Caco-2 (cell line): Measurements from ENCODE around the gene ESR2. TPM values are rescaled to one million over a fixed set of nuclear protein-coding genes. Genes with fewer than 3 reads are reported as not detected.

Experiments used
- BruUV-seq: library from RNA; stranded (reverse); fragments of 400-500 nt; replicated peaks from 2 replicates; lab custom pipeline; 2021; lab: Mats Ljungman, UMichigan
- CTCF ChIA-PET: fragments of 300-600 bp; sonication (Branson Sonifier 250); formaldehyde crosslinking; loops from one replicate; lab custom pipeline; 2022; ENCODE audit warnings: antibody characterized with exemption; lab: Charles Lee
- POLR2A ChIA-PET: fragments of 300-600 bp; sonication (Branson Sonifier 250); formaldehyde crosslinking; loops from one replicate; lab custom pipeline; 2022; ENCODE audit warnings: antibody characterized with exemption; lab: Charles Lee
- DNase-seq, 2 experiments: peaks; one replicate each; pipeline versions ENCODE4 v3.0.0 to v3.0.0-alpha.2; 2020 to 2022
- H3K27me3 ChIP-seq: replicated peaks from 2 replicates; pipeline ENCODE4 v1.6.0; 2011; ENCODE audit warnings: low read length; ENCODE audit not compliant: control insufficient read depth, insufficient read depth
- H3K36me3 ChIP-seq: 2 replicates; pipeline ENCODE4 v1.5.1; 2011; ENCODE audit warnings: low read length; ENCODE audit not compliant: control insufficient read depth, insufficient read depth
- H3K4me1 ChIP-seq: fragments of 250-450 bp; sonication (Bioruptor Pico); 2 replicates; pipeline ENCODE4 v1.5.1; 2020; ENCODE audit warnings: mild to moderate bottlenecking
- H3K4me3 ChIP-seq: 2 replicates; pipeline ENCODE4 v1.5.1; 2011; ENCODE audit warnings: low read depth, mild to moderate bottlenecking, control low read depth, low read length
- H3K9me3 ChIP-seq: fragments of 250-450 bp; sonication (Bioruptor Pico); 2 replicates; pipeline ENCODE4 v1.5.1; 2020; ENCODE audit warnings: mild to moderate bottlenecking, moderate library complexity
- H3K27ac Mint-ChIP-seq: one replicate; pipeline ENCODE4 v1.8.0; 2022; ENCODE audit warnings: mixed read lengths; ENCODE audit not compliant: unreplicated experiment
- H3K27me3 Mint-ChIP-seq: one replicate; pipeline ENCODE4 v1.8.0; 2022; ENCODE audit warnings: mixed read lengths; ENCODE audit not compliant: insufficient read depth, unreplicated experiment
- H3K36me3 Mint-ChIP-seq: one replicate; pipeline ENCODE4 v1.8.0; 2022; ENCODE audit warnings: mild to moderate bottlenecking, mixed read lengths; ENCODE audit not compliant: insufficient read depth, unreplicated experiment
- H3K4me1 Mint-ChIP-seq: one replicate; pipeline ENCODE4 v1.8.0; 2022; ENCODE audit warnings: low read depth, mixed read lengths; ENCODE audit not compliant: unreplicated experiment
- H3K4me3 Mint-ChIP-seq: one replicate; pipeline ENCODE4 v1.8.0; 2022; ENCODE audit warnings: mild to moderate bottlenecking, moderate library complexity, mixed read lengths; ENCODE audit not compliant: unreplicated experiment
- H3K9me3 Mint-ChIP-seq: one replicate; pipeline ENCODE4 v1.8.0; 2022; ENCODE audit warnings: mixed read lengths; ENCODE audit not compliant: unreplicated experiment
- intact Hi-C: fragments of 100-400 bp; cut with micrococcal nuclease; formaldehyde crosslinking; loops from one replicate; pipeline ENCODE4 v1.10.0; 2022; ENCODE audit not compliant: unreplicated experiment
- total RNA-seq: library from RNA; stranded (reverse); gene quantifications from 2 replicates; pipeline ENCODE4 v1.2.3, GENCODE V29; 2022
- TF ChIP-seq, protein P1 (sequence below), 2 experiments: fragments of 200-600 bp in 1 of 2; IDR thresholded peaks; 1 replicate in 1 of 2; 2 replicates in 1 of 2; pipeline versions ENCODE4 v1.5.1 to v1.8.0; 2011 to 2022; ENCODE audit warnings: antibody characterized with exemption in 1 of 2, control low read depth in 1 of 2, inconsistent platforms in 1 of 2, low read depth in 1 of 2, low read length in 1 of 2, mild to moderate bottlenecking in 1 of 2, moderate library complexity in 1 of 2; ENCODE audit not compliant: insufficient read depth in 1 of 2, severe bottlenecking in 1 of 2, unreplicated experiment in 1 of 2

Gene ESR2
- total RNA-seq, 1 experiment from 2014 or later, result 0.23 TPM

DNA sequence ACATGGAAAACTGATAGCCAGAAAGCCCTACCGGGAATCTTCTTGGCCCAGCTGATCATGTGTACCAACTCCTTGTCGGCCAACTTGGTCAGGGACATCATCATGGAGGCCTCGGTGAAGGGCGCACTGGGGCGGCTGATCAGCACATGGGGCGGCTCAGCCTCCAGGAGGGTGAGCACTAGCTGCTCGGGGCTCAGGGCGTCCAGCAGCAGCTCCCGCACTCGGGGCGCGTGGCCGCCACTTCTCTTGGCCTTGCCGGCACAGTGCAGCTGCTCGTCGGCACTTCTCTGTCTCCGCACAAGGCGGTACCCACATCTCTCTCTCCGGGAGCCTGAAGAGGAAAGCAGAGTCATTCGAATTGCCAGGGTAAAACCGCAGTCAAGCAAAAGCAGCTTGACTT, 33.8 kb downstream of the ESR2 start:
- no peaks in the 10 kb centered on the region for H3K9me3 ChIP-seq
- BruUV-seq, result no TSS peak
- ChIA-PET CTCF (no interaction called here), POLR2A (no interaction called here)
- no peaks in the 10 kb centered on the region for H3K4me1 ChIP-seq
- no peaks in the 10 kb centered on the region for H3K36me3 ChIP-seq
- TF ChIP-seq, protein P1, sequence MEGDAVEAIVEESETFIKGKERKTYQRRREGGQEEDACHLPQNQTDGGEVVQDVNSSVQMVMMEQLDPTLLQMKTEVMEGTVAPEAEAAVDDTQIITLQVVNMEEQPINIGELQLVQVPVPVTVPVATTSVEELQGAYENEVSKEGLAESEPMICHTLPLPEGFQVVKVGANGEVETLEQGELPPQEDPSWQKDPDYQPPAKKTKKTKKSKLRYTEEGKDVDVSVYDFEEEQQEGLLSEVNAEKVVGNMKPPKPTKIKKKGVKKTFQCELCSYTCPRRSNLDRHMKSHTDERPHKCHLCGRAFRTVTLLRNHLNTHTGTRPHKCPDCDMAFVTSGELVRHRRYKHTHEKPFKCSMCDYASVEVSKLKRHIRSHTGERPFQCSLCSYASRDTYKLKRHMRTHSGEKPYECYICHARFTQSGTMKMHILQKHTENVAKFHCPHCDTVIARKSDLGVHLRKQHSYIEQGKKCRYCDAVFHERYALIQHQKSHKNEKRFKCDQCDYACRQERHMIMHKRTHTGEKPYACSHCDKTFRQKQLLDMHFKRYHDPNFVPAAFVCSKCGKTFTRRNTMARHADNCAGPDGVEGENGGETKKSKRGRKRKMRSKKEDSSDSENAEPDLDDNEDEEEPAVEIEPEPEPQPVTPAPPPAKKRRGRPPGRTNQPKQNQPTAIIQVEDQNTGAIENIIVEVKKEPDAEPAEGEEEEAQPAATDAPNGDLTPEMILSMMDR (IDR thresholded peaks at IDR 0.05; ENCODE audit: insufficient read depth in 1 of 2, low read depth in 1 of 2, low read length in 1 of 2, severe bottlenecking in 1 of 2, unreplicated experiment in 1 of 2), result no peak
- no peaks in the 10 kb centered on the region for H3K36me3 Mint-ChIP-seq
- no peak overlapping the region for H3K4me3 Mint-ChIP-seq
- no peak for DNase-seq
- no peaks in the 10 kb centered on the region for H3K4me1 Mint-ChIP-seq
- no peak overlapping the region for H3K27ac Mint-ChIP-seq
- H3K27me3 ChIP-seq, result no peaks in the 10 kb centered on the region
- H3K9me3 Mint-ChIP-seq, result no peaks in the 10 kb centered on the region
- no peaks in the 10 kb centered on the region for H3K27me3 Mint-ChIP-seq
- no peak overlapping the region for H3K4me3 ChIP-seq
- intact Hi-C loops, result no loop called here

GRCh38 chr14:64255756-64256155, 38.4 kb downstream of the ESR2 start:
- no peaks in the 10 kb centered on the region for H3K36me3 ChIP-seq
- TF ChIP-seq, protein P1 (IDR thresholded peaks at IDR 0.05; ENCODE audit: insufficient read depth in 1 of 2, low read depth in 1 of 2, low read length in 1 of 2, severe bottlenecking in 1 of 2, unreplicated experiment in 1 of 2), result no peak
- no TSS peak for BruUV-seq
- H3K9me3 ChIP-seq, result no peaks in the 10 kb centered on the region
- CTCF ChIA-PET, result no interaction called here
- Mint-ChIP-seq H3K4me3 (no peak overlapping the region), H3K27ac (no peak overlapping the region), H3K27me3 (no peaks in the 10 kb centered on the region), H3K36me3 (no peaks in the 10 kb centered on the region), H3K9me3 (no peaks in the 10 kb centered on the region), H3K4me1 (no peaks in the 10 kb centered on the region)
- POLR2A ChIA-PET, result no interaction called here
- H3K27me3 ChIP-seq, result no peaks in the 10 kb centered on the region
- no peak overlapping the region for H3K4me3 ChIP-seq
- intact Hi-C loops, result no loop called here
- no peaks in the 10 kb centered on the region for H3K4me1 ChIP-seq
- DNase-seq, result no peak

DNA sequence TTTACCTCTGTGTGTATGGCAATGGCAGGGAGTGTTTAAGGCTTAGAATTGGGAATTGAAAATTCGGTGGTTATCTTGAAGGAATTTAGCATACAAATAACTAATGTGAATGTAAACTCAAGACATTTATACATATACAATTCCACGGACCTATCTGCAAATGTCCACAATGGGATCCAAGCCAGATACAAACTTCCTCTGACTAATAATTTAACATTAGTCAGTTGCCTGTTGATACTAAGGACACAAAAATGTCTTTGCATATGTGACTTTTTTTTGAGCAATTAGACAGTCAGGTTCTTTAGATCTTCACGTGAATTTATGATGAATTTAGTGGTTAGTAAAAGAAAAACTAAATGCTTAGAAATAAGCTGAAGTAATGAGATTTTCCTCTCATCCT, 40.5 kb downstream of the ESR2 start:
- Mint-ChIP-seq H3K27me3 (peaks cover 3% of the 10 kb centered on the region), H3K4me3 (no peak overlapping the region), H3K4me1 (no peaks in the 10 kb centered on the region), H3K9me3 (no peaks in the 10 kb centered on the region), H3K36me3 (no peaks in the 10 kb centered on the region), H3K27ac (no peak overlapping the region)
- intact Hi-C loops, result no loop called here
- Histone ChIP-seq H3K4me1 (no peaks in the 10 kb centered on the region), H3K27me3 (no peaks in the 10 kb centered on the region), H3K36me3 (no peaks in the 10 kb centered on the region), H3K4me3 (no peak overlapping the region), H3K9me3 (no peaks in the 10 kb centered on the region)
- POLR2A ChIA-PET, result interaction anchor here (0.6 kb wide), 1 partner anchor 104 kb away, joined by 11 read pairs; no protein-coding TSS in a partner anchor
- CTCF ChIA-PET, result no interaction called here
- DNase-seq, result no peak
- BruUV-seq, result no TSS peak
- TF ChIP-seq, protein P1 (IDR thresholded peaks at IDR 0.05; ENCODE audit: insufficient read depth in 1 of 2, low read depth in 1 of 2, low read length in 1 of 2, severe bottlenecking in 1 of 2, unreplicated experiment in 1 of 2), result no peak
